ENCODE results near the gene PRPF39. TPM values are rescaled to one million over a fixed set of nuclear protein-coding genes. Genes with fewer than 3 reads are reported as not detected.

The PRPF39 gene
- total RNA-seq, 1 donor, result 32.7 TPM

GRCh38 chr14:45120096-45120495, 36.2 kb downstream of the PRPF39 start:
- DNase-seq (ENCODE audit: low read depth), result no peak
- H3K4me3 ChIP-seq (ENCODE audit: low read depth, low read length), result no peak overlapping the region
- TF ChIP-seq CTCF (IDR thresholded peaks at IDR 0.05; ENCODE audit: insufficient read depth, low read length), result no peak

- H3K4me3 ChIP-seq (ENCODE audit: low read depth, low read length), result no peak overlapping the region
- TF ChIP-seq CTCF (IDR thresholded peaks at IDR 0.05; ENCODE audit: insufficient read depth, low read length), result no peak
- no peak for DNase-seq (ENCODE audit: low read depth)
Observed at GRCh38 chr14:45123271-45123670, 39.4 kb downstream of the PRPF39 start.

- no peak for DNase-seq (ENCODE audit: low read depth)
- no peak overlapping the region for H3K4me3 ChIP-seq (ENCODE audit: low read depth, low read length)
- no peak for TF ChIP-seq CTCF (IDR thresholded peaks at IDR 0.05; ENCODE audit: insufficient read depth, low read length)
Observed at GRCh38 chr14:45125754-45126153, 41.8 kb downstream of the PRPF39 start.

GRCh38 chr14:45128963-45129629, 45.2 kb downstream of the PRPF39 start:
- DNase-seq (ENCODE audit: low read depth), result no peak
- H3K4me3 ChIP-seq (ENCODE audit: low read depth, low read length), result no peak overlapping the region
- no peak for TF ChIP-seq CTCF (IDR thresholded peaks at IDR 0.05; ENCODE audit: insufficient read depth, low read length)

- TF ChIP-seq CTCF (IDR thresholded peaks at IDR 0.05; ENCODE audit: insufficient read depth, low read length), result no peak
- peak overlapping the region; percentile 85 for H3K4me3 ChIP-seq (ENCODE audit: low read depth, low read length)
- DNase-seq (ENCODE audit: low read depth), result peak; percentile 13
Observed at GRCh38 chr14:45133683-45134050, 49.8 kb downstream of the PRPF39 start.

GRCh38 chr14:45134051-45134958, 50.4 kb downstream of the PRPF39 start, which contains the start of gene FKBP3:
Gene FKBP3, minus strand, starts transcription at chr14:45134481. Its CDS starts 25 bp downstream, at chr14:45134456.
- peak within 1 kb of the TSS; percentile 85 for H3K4me3 ChIP-seq (ENCODE audit: low read depth, low read length)
- peak; percentile 6 for TF ChIP-seq CTCF (IDR thresholded peaks at IDR 0.05; ENCODE audit: insufficient read depth, low read length)
- peak; percentile 99 for DNase-seq (ENCODE audit: low read depth)
